GM12878 (cell line): ENCODE data around the gene TMEM140. TPM values are rescaled to one million over a fixed set of nuclear protein-coding genes. Genes with fewer than 3 reads are reported as not detected.

Experiments used
- ATAC-seq: fragments of 200-7000 bp; cut with Tn5 transposase; 3 replicates; pipeline ENCODE4 v1.9.1; 2020; ENCODE audit warnings: mild to moderate bottlenecking, moderate library complexity
- BruUV-seq: library from RNA; stranded (reverse); fragments of 400-500 nt; replicated peaks from 2 replicates; lab custom pipeline; 2021; lab: Mats Ljungman, UMichigan
- CTCF ChIA-PET: fragments of 300-600 bp; sonication (Branson Sonifier 250); formaldehyde crosslinking; extraction: SDS; loops from one replicate; lab custom pipeline; 2021; ENCODE audit warnings: inconsistent platforms; lab: Yijun Ruan, JAX
- POLR2A ChIA-PET: fragments of 350-600 bp; formaldehyde crosslinking; extraction: SDS; loops from one replicate; lab custom pipeline; 2021; ENCODE audit warnings: inconsistent platforms; lab: Charles Lee
- RAD21 ChIA-PET: fragments of 300-600 bp; sonication (Branson Sonifier 250); formaldehyde crosslinking; loops from one replicate; lab custom pipeline; 2023; ENCODE audit warnings: antibody characterized with exemption; ENCODE audit not compliant: unreplicated experiment; lab: Charles Lee
- SMC1A ChIA-PET: fragments of 300-600 bp; sonication (Branson Sonifier 250); formaldehyde crosslinking; loops from one replicate; lab custom pipeline; 2023; ENCODE audit not compliant: unreplicated experiment, uncharacterized antibody; lab: Charles Lee
- DNase-seq: peaks from one replicate; pipeline ENCODE4 v3.0.0-alpha.2; 2011; ENCODE audit warnings: low read depth, low spot score
- FAIRE-seq: peaks from 3 replicates; lab custom pipeline; 2011; peaks lifted over from hg19 to GRCh38; lab: Jason Lieb, UNC
- H2AFZ ChIP-seq: 2 replicates; pipeline ENCODE4 v1.6.0; 2011; ENCODE audit warnings: low read depth, low read length, control low read depth; ENCODE audit not compliant: control insufficient read depth
- H3K27ac ChIP-seq: 2 replicates; pipeline ENCODE4 v1.5.1; 2011; ENCODE audit warnings: control low read depth; ENCODE audit not compliant: control insufficient read depth, insufficient read depth
- H3K27me3 ChIP-seq, 2 experiments: replicated peaks in 1 of 2; 2 replicates each; pipeline versions ENCODE4 v1.6.0 to v1.6.1; 2011; ENCODE audit warnings: low read length in 1 of 2; ENCODE audit not compliant: control insufficient read depth in 2 of 2, insufficient read depth in 2 of 2
- H3K36me3 ChIP-seq, 2 experiments: 2 replicates each; pipeline ENCODE4 v1.5.1; 2011; ENCODE audit warnings: low read length in 1 of 2; ENCODE audit not compliant: control insufficient read depth in 2 of 2, insufficient read depth in 2 of 2
- H3K4me1 ChIP-seq: 2 replicates; pipeline ENCODE4 v1.6.1; 2011; ENCODE audit warnings: mild to moderate bottlenecking, low read length, moderate library complexity, mixed read lengths; ENCODE audit not compliant: control insufficient read depth, insufficient read depth
- H3K4me2 ChIP-seq: 2 replicates; pipeline ENCODE4 v1.6.0; 2011; ENCODE audit warnings: control low read depth; ENCODE audit not compliant: control insufficient read depth, insufficient read depth
- H3K4me3 ChIP-seq: fragments of 200-600 bp; sonication (generic); 2 replicates; pipeline ENCODE4 v1.5.1; 2016
- H3K79me2 ChIP-seq: 2 replicates; pipeline ENCODE4 v1.6.0; 2011; ENCODE audit warnings: low read length; ENCODE audit not compliant: control insufficient read depth, insufficient read depth
- H3K9ac ChIP-seq: 2 replicates; pipeline ENCODE4 v1.8.0; 2011; ENCODE audit warnings: low read length, control low read depth, mixed read lengths; ENCODE audit not compliant: control insufficient read depth, insufficient read depth
- H3K9me3 ChIP-seq: replicated peaks from 3 replicates; pipeline ENCODE4 v1.5.1; 2011; ENCODE audit warnings: mild to moderate bottlenecking, low read length; ENCODE audit not compliant: control insufficient read depth, insufficient read depth
- H4K20me1 ChIP-seq: 2 replicates; pipeline ENCODE4 v1.6.0; 2011; ENCODE audit not compliant: control insufficient read depth, insufficient read depth
- BCL3 ChIP-seq: IDR thresholded peaks from 2 replicates; pipeline ENCODE4 v1.6.1; 2011; ENCODE audit warnings: borderline replicate concordance, low read depth, mild to moderate bottlenecking, moderate library complexity, low read length; ENCODE audit not compliant: insufficient read depth, poor library complexity, severe bottlenecking
- CEBPB ChIP-seq, 2 experiments: fragments of 150-350 bp in 1 of 2; IDR thresholded peaks; 2 replicates each; pipeline ENCODE4 v1.6.1; 2012 to 2014; ENCODE audit warnings: low read depth in 2 of 2, low read length in 2 of 2, borderline replicate concordance in 1 of 2, inconsistent platforms in 1 of 2
- EP300 ChIP-seq, 2 experiments: fragments of 150-350 bp in 1 of 2; IDR thresholded peaks; 2 replicates each; pipeline ENCODE4 v1.6.1; 2011 to 2012; ENCODE audit warnings: low read depth in 2 of 2, low read length in 2 of 2, borderline replicate concordance in 1 of 2, improper control_type of control experiment in 1 of 2, inconsistent platforms in 1 of 2; ENCODE audit not compliant: control insufficient read depth in 1 of 2
- NBN ChIP-seq: fragments of 450-650 bp; IDR thresholded peaks from 2 replicates; pipeline ENCODE4 v1.6.1; 2016
- PML ChIP-seq: IDR thresholded peaks from 2 replicates; pipeline ENCODE4 v1.6.1; 2012; ENCODE audit warnings: low read length, inconsistent platforms
- POLR2AphosphoS2 ChIP-seq: IDR thresholded peaks from 2 replicates; pipeline ENCODE4 v1.6.1; 2011; ENCODE audit warnings: low read depth, mild to moderate bottlenecking, low read length, improper control_type of control experiment, moderate library complexity
- WGBS: methylation state at CpG from one replicate; pipeline ENCODE4 v1.1.6; 2016; ENCODE audit warnings: low lambda C conversion rate; ENCODE audit not compliant: insufficient replicate concordance, insufficient coverage; ENCODE audit errors: missing lambda C conversion rate; 5-methylcytosine and 5-hydroxymethylcytosine counted together
- in situ Hi-C: fragments of 300-500 bp; cut with MboI; formaldehyde crosslinking; loops from 9 replicates; pipeline ENCODE4 v1.14.3; 2018; ENCODE audit warnings: mixed read lengths
- intact Hi-C: fragments of 100-400 bp; cut with micrococcal nuclease; formaldehyde crosslinking; loops from one replicate; pipeline ENCODE4 v1.14.2; 2022; ENCODE audit not compliant: unreplicated experiment
- polyA plus RNA-seq, 11 experiments: library from polyadenylated mRNA; depleted of rRNA in 4 of 11; unstranded in 6 of 11; stranded (reverse) in 5 of 11; fragments of >200 nt; fragmentation: Nextera tagmentation in 4 of 11; fragmentation: Illumina TruSeq in 1 of 11; extraction: Ambion mirVana in 4 of 11; extraction: Trizol in 1 of 11; gene quantifications; 1 replicate in 1 of 11; 2 replicates in 10 of 11; pipeline versions ENCODE4 v1.2.1 to v1.2.3, GENCODE V29; 2011 to 2016; ENCODE audit warnings: inconsistent platforms in 2 of 11, missing spikeins in 2 of 11, low read depth in 1 of 11
- total RNA-seq, 4 experiments: library from RNA; depleted of rRNA in 3 of 4; stranded (reverse); fragments of >200 nt in 3 of 4; fragmentation: Illumina TruSeq in 1 of 4; extraction: Trizol in 1 of 4; gene quantifications; 2 replicates each; pipeline versions ENCODE4 v1.2.1 to v1.2.3, GENCODE V29; 2013 to 2021

TMEM140 gene
- total and polyA plus RNA-seq, 10 of the 15 experiments (the other 5 are each of a cell fraction or from before 2014, with no cell fraction given), result 0.85 to 20.7 (median 3.3) TPM

GRCh38 chr7:135165862-135166261 is 18.0 kb downstream of the TMEM140 start:
- ChIA-PET CTCF (interaction anchor here (0.6 to 1.2 kb wide), 3 partner anchors 18 to 205 kb away, joined by 3 to 4 read pairs (median 3); partner anchors contain the start of gene TMEM140), RAD21 (interaction anchor here (0.9 to 9.0 kb wide), 7 partner anchors 16 to 179 kb away, joined by 3 to 84 read pairs (median 7); partner anchors contain the start of genes AGBL3 and TMEM140), SMC1A (interaction anchor here (0.7 to 13.1 kb wide), 6 partner anchors 10 to 178 kb away, joined by 3 to 158 read pairs (median 6); partner anchors contain the start of genes AGBL3 and TMEM140), POLR2A (interaction anchor here (0.8 to 15.9 kb wide), 3 partner anchors 18 to 179 kb away, joined by 3 to 169 read pairs (median 7); partner anchors contain the start of genes AGBL3 and TMEM140)
- Histone ChIP-seq H2AFZ (no peak overlapping the region), H3K4me2 (no peak overlapping the region), H4K20me1 (no peaks in the 10 kb centered on the region; the same call in 1 of the 2 replicates), H3K9ac (no peak overlapping the region), H3K9me3 (peaks cover 7% of the 10 kb centered on the region), H3K27ac (no peak overlapping the region), H3K36me3 (peaks cover 37 to 41% of the 10 kb centered on the region in 2 experiments), H3K4me1 (peaks cover 22% of the 10 kb centered on the region), H3K27me3 (no peaks in the 10 kb centered on the region), H3K4me3 (no peak overlapping the region), H3K79me2 (peaks cover 43% of the 10 kb centered on the region)
- TF ChIP-seq BCL3 (peak; percentile 7), CEBPB (IDR thresholded peaks at IDR 0.05; ENCODE audit: borderline replicate concordance in 1 of 2, low read depth in 2 of 2, low read length in 2 of 2) (no peak), EP300 (IDR thresholded peaks at IDR 0.05; ENCODE audit: borderline replicate concordance in 1 of 2, control insufficient read depth in 1 of 2, low read depth in 2 of 2, low read length in 2 of 2) (no peak), NBN (no peak), POLR2AphosphoS2 (peak; percentile 77; the same call in 1 of the 2 replicates), PML (no peak)
- WGBS, result 69% methylated on average over 4 of the region's 4 CpGs
- BruUV-seq, result no TSS peak
- in situ Hi-C loops, result loop anchor here (5.0 to 10.0 kb wide), 2 partner anchors 174 to 521 kb away; partner anchors contain the start of gene BPGM
- DNase-seq (no peak), FAIRE-seq (no peak), ATAC-seq (no peak)
- intact Hi-C loops, result no loop called here
